Measurements from ENCODE around the gene CDV3. TPM values are rescaled to one million over a fixed set of nuclear protein-coding genes. Genes with fewer than 3 reads are reported as not detected.

The CDV3 gene
- total RNA-seq, 1 experiment from 2014 or later, result 173 TPM

GRCh38 chr3:133525435-133525834, 48.1 kb upstream of the CDV3 start:
- no peaks in the 10 kb centered on the region for H3K79me1 ChIP-seq (ENCODE audit: insufficient read depth, low read depth, low read length, poor library complexity, severe bottlenecking)
- no peak overlapping the region for H2BK120ac ChIP-seq (ENCODE audit: low read depth, low read length, poor library complexity, severe bottlenecking)
- no peak overlapping the region for H2AFZ ChIP-seq (ENCODE audit: low read length)
- no peak overlapping the region for H3K4ac ChIP-seq (ENCODE audit: low read depth, low read length)
- H4K20me1 ChIP-seq (ENCODE audit: control insufficient read depth, insufficient read depth, insufficient read length), result no peaks in the 10 kb centered on the region
- H3K9ac ChIP-seq (ENCODE audit: extremely low read depth, insufficient read length, low read length), result no peak overlapping the region
- no peak overlapping the region for H3K56ac ChIP-seq (ENCODE audit: insufficient read length, low read depth, low read length)
- H3K4me2 ChIP-seq (ENCODE audit: insufficient read depth, insufficient read length, low read length), result no peak overlapping the region
- no peak overlapping the region for H4K8ac ChIP-seq (replicated peaks; ENCODE audit: insufficient read length, low read depth, low read length)
- H3K9me3 Mint-ChIP-seq, result peaks cover 3 to 6% of the 10 kb centered on the region in 2 experiments; a peak in 3 of 5 replicates
- H3T11ph ChIP-seq (ENCODE audit: low read length), result no peak overlapping the region
- no peaks in the 10 kb centered on the region; the same call in 1 of the 2 replicates for H3K27me3 Mint-ChIP-seq (ENCODE audit: low read depth)
- H2AK5ac ChIP-seq (ENCODE audit: insufficient read length, low read length), result no peak overlapping the region
- H2BK20ac ChIP-seq (ENCODE audit: low read depth, low read length, poor library complexity, severe bottlenecking), result no peak overlapping the region
- no peak overlapping the region for H4K5ac ChIP-seq (ENCODE audit: insufficient read length, low read depth, low read length)
- no peaks in the 10 kb centered on the region for H3K79me2 ChIP-seq (ENCODE audit: insufficient read depth, low read length)
- H2BK15ac ChIP-seq (ENCODE audit: low read depth, low read length), result no peak overlapping the region
- H3K4me1 Mint-ChIP-seq, result no peaks in the 10 kb centered on the region
- no peaks in the 10 kb centered on the region for H3K23me2 ChIP-seq (ENCODE audit: insufficient read length, low read depth, low read length, poor library complexity, severe bottlenecking)
- H2BK5ac ChIP-seq (ENCODE audit: insufficient read length, low read length), result no peak overlapping the region
- H3K23ac ChIP-seq (ENCODE audit: insufficient read length, low read depth, low read length), result no peak overlapping the region
- H3K27ac ChIP-seq (ENCODE audit: insufficient read length, low read depth, low read length), result no peak overlapping the region
- H3K36me3 Mint-ChIP-seq (ENCODE audit: insufficient read depth in 1 of 3, low read depth in 3 of 3), result peaks cover 0 to 2% (median 0%) of the 10 kb centered on the region in 3 experiments; a peak in 1 of 7 replicates
- H3K9me3 ChIP-seq (ENCODE audit: control insufficient read depth, low read depth, low read length), result peaks cover 5% of the 10 kb centered on the region
- H3K4me3 Mint-ChIP-seq, result no peak overlapping the region
- H3K18ac ChIP-seq (ENCODE audit: insufficient read length, low read depth, low read length), result no peak overlapping the region
- no peak overlapping the region for H3K27ac Mint-ChIP-seq
- TF ChIP-seq CTCF (conservative IDR thresholded peaks at IDR 0.05), result no peak
- no peak overlapping the region for H3K14ac ChIP-seq (ENCODE audit: insufficient read depth, low read length)
- no peaks in the 10 kb centered on the region for H3K27me3 ChIP-seq (ENCODE audit: insufficient read depth, low read length)
- no peak overlapping the region for H4K91ac ChIP-seq (ENCODE audit: insufficient read length, low read depth, low read length)
- no peak for DNase-seq
- no peak overlapping the region for H2BK12ac ChIP-seq (ENCODE audit: insufficient read length, low read depth, low read length)
- no peaks in the 10 kb centered on the region for H3K4me1 ChIP-seq (ENCODE audit: insufficient read depth, low read length)

Data from H9 (cell line).